Measurements from ENCODE around the gene RCAN3.

Gene RCAN3

DNA sequence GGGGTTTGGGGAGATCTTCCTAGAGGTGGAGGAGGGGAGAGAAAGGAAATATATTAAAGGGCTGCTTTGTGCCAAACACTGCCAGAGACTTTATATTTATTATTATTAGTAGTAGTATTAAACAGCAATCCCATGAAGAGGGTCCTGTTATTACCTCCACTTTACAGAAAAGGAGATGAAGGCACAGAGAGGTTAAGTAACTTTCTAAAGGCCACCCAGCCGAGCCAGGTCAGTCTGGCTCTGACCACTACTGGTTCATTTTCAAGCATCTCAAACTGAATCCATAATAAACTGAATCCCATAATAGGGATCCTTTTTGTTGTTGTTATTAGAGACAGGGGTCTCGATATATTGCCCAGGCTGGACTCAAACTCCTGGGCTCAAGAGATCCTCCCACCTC is 65.8 kb downstream of the RCAN3 start:
- ChIA-PET CTCF (interaction anchor here (0.6 to 0.7 kb wide), 2 partner anchors 28 to 128 kb away, joined by 3 to 5 read pairs; no protein-coding TSS in a partner anchor), POLR2A (ENCODE audit: low non-redundant PET) (no interaction called here)
- TF ChIP-seq, protein P1, sequence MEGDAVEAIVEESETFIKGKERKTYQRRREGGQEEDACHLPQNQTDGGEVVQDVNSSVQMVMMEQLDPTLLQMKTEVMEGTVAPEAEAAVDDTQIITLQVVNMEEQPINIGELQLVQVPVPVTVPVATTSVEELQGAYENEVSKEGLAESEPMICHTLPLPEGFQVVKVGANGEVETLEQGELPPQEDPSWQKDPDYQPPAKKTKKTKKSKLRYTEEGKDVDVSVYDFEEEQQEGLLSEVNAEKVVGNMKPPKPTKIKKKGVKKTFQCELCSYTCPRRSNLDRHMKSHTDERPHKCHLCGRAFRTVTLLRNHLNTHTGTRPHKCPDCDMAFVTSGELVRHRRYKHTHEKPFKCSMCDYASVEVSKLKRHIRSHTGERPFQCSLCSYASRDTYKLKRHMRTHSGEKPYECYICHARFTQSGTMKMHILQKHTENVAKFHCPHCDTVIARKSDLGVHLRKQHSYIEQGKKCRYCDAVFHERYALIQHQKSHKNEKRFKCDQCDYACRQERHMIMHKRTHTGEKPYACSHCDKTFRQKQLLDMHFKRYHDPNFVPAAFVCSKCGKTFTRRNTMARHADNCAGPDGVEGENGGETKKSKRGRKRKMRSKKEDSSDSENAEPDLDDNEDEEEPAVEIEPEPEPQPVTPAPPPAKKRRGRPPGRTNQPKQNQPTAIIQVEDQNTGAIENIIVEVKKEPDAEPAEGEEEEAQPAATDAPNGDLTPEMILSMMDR (conservative IDR thresholded peaks at IDR 0.05; ENCODE audit: low read depth) = no peak
- no peak overlapping the region for H3K27ac ChIP-seq
- DNase-seq (ENCODE audit: low spot score) = no peak

DNA sequence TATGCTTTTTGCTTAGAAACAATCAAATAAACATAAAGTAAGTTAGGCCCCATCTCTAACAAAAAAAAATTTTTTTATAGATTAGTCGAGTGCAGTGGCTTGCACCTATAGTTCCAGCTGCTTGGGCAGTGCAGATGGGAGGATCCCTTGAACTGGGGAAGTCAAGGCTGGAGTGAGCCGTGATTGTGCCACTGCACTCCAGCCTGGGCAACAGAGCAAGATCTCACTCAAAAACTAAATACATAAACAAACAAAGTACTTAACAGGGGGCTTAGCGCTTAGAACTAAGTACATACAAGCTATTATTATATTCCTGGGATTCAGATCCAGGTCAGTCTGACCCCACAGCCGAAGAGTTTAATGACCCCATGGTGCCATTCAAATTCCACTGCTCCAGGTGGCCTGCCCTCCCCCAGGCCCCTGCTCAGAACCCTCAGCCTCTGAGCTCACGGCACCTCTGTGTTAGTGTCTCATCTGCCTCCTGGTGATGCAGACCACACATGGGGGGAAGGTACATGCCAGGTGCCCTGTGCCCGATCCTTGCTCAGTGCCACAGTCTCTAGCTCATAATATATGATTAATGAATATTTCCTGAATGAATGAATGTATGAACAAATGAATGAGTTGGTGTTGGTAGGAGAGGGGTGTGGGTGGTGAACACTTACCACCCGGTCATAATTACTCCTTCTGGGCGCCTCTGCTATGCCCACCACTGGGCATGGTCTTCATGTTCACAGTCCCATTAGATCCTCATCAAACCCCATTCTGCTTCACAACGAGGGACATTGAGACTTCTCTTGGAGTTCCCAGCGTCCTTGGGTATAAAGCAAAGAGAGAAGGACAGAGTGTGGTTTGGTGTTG is 67.9 kb downstream of the RCAN3 start:
- ChIA-PET POLR2A (ENCODE audit: low non-redundant PET) (no interaction called here), CTCF (no interaction called here)
- TF ChIP-seq, protein P1 (conservative IDR thresholded peaks at IDR 0.05; ENCODE audit: low read depth) = no peak

DNA sequence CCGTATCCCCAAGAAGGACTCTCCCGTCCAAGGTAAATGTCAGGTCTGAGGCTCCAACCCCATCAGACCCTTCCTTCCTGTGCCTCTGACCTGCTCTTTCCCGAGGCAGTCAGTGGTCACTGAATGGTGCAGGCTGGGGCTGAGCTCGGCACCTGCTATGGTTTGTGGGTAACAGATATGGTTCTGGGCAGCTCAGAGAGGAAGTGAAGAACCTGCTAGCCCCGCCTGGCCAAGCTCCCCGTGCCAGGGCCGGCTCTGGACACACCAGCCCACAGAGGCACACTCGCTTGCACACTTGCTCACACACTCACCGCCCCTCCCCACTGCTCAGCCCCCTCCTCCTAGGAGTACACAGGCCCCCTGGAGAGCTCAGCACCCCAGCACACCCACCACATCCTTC is 69.7 kb downstream of the RCAN3 start:
- ChIA-PET POLR2A (ENCODE audit: low non-redundant PET) (no interaction called here), CTCF (no interaction called here)
- TF ChIP-seq, protein P1 (conservative IDR thresholded peaks at IDR 0.05; ENCODE audit: low read depth) = no peak
- no peak overlapping the region for H3K27ac ChIP-seq
- no peak for DNase-seq (ENCODE audit: low spot score)

More for the DNA sequence above, 67.9 kb downstream of the RCAN3 start:
- H3K27ac ChIP-seq = no peak overlapping the region
- no peak for DNase-seq (ENCODE audit: low spot score)

DNA sequence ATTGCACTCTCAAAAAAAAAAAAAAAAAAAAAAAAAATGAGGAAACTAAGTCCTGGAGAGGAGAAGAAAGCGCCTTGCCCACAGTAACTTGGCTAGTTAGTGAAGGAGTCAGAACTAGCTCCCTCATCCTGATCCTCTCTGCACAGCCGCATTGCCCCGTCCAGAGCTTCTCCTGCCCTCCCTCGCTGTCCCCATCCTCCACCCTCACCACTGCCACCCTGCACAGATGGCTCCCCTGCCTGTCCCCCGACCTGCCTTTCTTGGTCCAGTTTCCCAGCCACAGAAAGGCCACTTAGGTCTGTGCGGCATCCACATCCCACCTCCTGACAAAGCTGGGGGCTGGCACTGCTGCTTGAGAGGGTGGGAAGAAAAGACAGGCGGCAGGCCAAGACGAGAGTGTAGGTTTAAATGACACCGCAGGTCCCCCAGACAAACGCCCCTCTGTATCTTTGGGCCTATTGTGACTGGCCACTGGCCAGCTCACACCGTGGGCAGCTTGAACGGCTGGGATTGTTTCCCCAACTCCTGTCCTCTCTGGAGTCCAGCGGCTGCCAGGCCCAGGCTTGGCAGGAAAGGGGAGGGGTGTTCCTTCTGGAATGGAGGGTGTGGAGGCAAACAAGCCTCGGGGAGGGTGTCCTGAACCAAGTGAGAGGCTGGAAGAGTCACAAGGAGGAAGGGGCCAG is 73.4 kb downstream of the RCAN3 start:
- no peak overlapping the region for H3K27ac ChIP-seq
- POLR2A ChIA-PET (ENCODE audit: low non-redundant PET) = no interaction called here
- DNase-seq (ENCODE audit: low spot score) = no peak
- CTCF ChIA-PET = interaction anchor here (0.6 to 2.2 kb wide), 2 partner anchors 11 to 150 kb away, joined by 4 to 8 read pairs; no protein-coding TSS in a partner anchor
- TF ChIP-seq, protein P1 (conservative IDR thresholded peaks at IDR 0.05; ENCODE audit: low read depth) = no peak

DNA sequence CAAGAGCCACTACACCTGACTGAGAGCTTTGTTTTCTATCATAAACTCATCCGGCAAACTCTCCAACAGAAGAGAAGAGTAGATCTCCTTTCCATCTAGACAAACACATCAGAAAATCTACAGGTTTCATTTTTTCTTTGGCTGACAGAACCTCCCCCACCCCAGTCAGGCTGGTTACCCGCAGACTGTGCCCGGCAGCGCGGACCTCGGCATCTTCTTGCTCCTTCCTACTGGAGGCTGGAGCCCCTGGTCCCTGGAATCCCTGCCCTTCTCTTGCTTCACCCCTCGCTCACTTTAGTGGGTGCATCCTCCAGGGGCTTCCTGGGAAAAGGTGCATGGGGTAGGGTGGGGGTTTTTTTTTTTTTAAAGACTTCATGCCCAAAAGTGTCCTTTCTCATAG is 76.2 kb downstream of the RCAN3 start:
- ChIA-PET CTCF (interaction anchor here (1.6 kb wide), 1 partner anchor 8 kb away, joined by 5 read pairs; no protein-coding TSS in a partner anchor), POLR2A (ENCODE audit: low non-redundant PET) (interaction anchor here (0.6 kb wide), 1 partner anchor 35 kb away, joined by 3 read pairs; no protein-coding TSS in a partner anchor)
- no peak for DNase-seq (ENCODE audit: low spot score)
- no peak overlapping the region for H3K27ac ChIP-seq
- TF ChIP-seq, protein P1 (conservative IDR thresholded peaks at IDR 0.05; ENCODE audit: low read depth) = no peak

DNA sequence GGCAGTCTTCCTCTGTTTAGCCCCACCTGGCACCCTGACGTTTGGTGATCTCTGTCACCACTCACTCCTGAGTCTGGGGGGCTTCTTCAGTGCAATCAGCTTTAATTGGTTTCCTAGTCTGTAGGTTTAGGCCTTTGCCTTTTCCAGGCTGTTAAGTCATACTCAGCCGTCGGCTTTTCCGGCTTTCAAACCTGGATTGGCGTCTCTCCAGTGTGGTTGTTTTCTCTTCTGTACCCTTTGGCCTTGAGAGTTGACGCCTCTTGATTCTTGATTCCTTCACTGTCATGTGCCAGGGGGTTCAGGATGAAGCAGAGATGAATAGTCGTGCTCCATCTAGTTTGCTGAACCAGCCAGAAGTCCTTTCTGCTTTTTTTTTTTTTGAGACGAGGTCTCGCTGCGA is 78.1 kb downstream of the RCAN3 start:
- ChIA-PET CTCF (no interaction called here), POLR2A (ENCODE audit: low non-redundant PET) (no interaction called here)
- H3K27ac ChIP-seq = no peak overlapping the region
- TF ChIP-seq, protein P1 (conservative IDR thresholded peaks at IDR 0.05; ENCODE audit: low read depth) = no peak
- DNase-seq (ENCODE audit: low spot score) = no peak

Measured in RWPE1 (cell line).